ENCODE measurements around the gene FARP2. TPM values are rescaled to one million over a fixed set of nuclear protein-coding genes. Genes with fewer than 3 reads are reported as not detected.

FARP2 gene
- total RNA-seq, 2 experiments from 2014 or later, result 24.0 to 25.4 TPM

DNA sequence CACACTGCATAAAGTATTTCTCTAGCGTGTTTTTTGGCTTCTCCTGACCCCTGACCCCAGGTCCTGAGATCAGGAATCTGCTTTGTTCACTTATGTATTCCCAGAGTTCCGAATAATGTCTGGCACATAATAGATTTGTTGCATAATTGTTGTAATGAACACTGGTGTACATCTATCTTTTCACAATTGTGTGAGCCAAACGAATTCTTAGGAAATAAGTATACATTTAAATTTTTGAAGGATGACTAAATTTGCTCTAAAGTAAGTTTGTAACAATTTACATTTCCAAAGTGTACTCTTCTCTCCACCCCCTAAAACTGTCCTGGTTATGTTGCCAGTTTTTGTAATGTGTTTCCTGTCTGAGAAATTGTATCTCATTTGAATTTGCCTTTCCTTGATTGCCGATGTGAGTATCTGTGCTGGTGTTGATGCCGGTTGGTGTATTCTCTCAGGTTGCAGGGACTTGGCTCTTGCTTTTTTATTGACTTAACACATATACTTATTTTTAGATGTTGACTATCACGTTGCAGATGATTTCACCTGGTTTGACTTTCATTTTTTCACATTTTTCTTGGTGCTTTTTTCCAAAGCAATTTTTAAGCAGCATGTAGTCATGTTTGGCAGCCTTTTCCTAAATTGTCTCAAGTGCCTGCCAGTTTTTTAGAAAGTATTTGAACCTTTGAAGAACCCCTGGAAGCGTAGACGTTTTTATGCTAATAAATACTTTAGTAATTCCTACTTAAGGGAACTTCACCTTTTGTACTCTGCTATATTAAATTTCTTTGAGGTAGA lies 16.1 kb upstream of the FARP2 start:
- H3K27ac Mint-ChIP-seq, result peak overlapping the region; percentile 23

DNA sequence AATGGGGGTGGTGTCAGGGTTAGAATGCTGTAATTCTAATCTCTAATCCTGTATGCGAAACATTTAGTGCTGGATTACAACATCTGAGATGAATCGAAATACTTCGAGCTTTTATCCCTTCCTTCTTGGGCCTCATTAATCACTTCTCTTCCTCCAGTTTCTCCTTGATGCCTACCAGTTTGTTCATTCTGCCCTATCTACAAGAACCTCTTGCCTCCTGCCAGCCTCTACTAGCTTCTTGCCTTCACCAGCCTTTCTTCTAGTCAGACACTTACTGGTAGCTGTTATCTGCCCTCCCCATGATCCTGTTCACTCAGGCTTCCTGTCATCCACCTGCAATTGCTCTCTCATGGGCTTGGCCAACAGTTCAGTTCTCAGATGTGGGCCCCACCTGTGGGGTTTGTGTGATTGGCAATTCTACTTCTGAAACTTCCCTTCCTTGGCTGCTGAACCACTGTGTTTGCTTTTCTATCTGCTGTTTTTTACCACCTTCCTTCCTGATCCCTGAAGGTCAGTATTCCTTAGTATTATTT lies 15.4 kb upstream of the FARP2 start:
- CTCF ChIA-PET, result interaction anchor here (0.6 to 1.7 kb wide), 3 partner anchors 24 to 262 kb away, joined by 3 to 4 read pairs (median 3); no protein-coding TSS in a partner anchor
- DNase-seq (no peak), ATAC-seq (peak; percentile 18)
- Mint-ChIP-seq H3K27me3 (no peaks in the 10 kb centered on the region), H3K4me1 (peaks cover 28% of the 10 kb centered on the region), H3K27ac (peak overlapping the region; percentile 8), H3K9me3 (ENCODE audit: low read depth) (no peaks in the 10 kb centered on the region), H3K4me3 (no peak overlapping the region), H3K36me3 (peaks cover 58% of the 10 kb centered on the region)

More for the DNA sequence above, 16.1 kb upstream of the FARP2 start:
- no peaks in the 10 kb centered on the region for H3K9me3 Mint-ChIP-seq (ENCODE audit: low read depth)
- CTCF ChIA-PET, result interaction anchor here (0.6 to 1.7 kb wide), 3 partner anchors 12 to 83 kb away, joined by 3 to 4 read pairs (median 3); no protein-coding TSS in a partner anchor
- no peaks in the 10 kb centered on the region for H3K27me3 Mint-ChIP-seq
- ATAC-seq (no peak), DNase-seq (no peak)
- H3K36me3 Mint-ChIP-seq, result peaks cover 57% of the 10 kb centered on the region
- H3K4me1 Mint-ChIP-seq, result peaks cover 33% of the 10 kb centered on the region
- H3K4me3 Mint-ChIP-seq, result no peak overlapping the region

DNA sequence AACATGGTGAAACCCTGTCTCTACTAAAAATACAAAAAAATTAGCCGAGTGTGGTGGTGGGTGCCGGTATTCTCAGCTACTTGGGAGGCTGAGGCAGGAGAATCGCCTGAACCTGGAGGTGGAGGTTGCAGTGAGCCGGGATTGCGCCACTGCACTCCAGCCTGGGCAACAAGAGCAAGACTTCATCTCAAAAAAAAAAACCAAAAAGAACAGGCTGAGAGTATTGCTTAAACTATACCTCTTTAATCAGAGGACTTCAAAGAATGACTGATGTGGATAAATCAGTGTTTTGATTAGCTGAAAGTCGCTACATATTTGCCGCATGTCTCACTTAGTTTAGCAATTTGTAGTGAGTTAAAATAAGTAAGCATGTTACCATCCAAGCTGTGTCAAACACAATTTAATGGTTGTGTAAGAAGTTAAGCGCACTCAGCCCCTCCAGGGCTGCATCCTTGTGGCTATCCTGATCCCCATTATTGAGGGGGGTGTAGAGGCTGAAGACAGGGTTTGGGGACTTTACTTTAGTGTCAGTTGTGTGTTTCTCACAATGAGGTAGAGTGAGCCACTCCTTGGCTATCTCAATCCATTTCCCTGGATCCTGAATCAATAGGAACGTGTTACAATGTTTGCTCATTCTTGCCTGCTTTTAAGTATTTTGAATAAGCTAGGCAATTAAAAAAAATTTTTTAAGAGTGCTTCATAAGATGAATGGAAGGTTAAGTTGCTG lies 11.0 kb upstream of the FARP2 start:
- H3K36me3 Mint-ChIP-seq, result peaks cover 58% of the 10 kb centered on the region
- H3K9me3 Mint-ChIP-seq (ENCODE audit: low read depth), result no peaks in the 10 kb centered on the region
- no peak overlapping the region for H3K27ac Mint-ChIP-seq
- CTCF ChIA-PET, result no interaction called here
- H3K27me3 Mint-ChIP-seq, result no peaks in the 10 kb centered on the region
- ATAC-seq (no peak), DNase-seq (no peak)
- peaks cover 12% of the 10 kb centered on the region for H3K4me1 Mint-ChIP-seq
- H3K4me3 Mint-ChIP-seq, result no peak overlapping the region

DNA sequence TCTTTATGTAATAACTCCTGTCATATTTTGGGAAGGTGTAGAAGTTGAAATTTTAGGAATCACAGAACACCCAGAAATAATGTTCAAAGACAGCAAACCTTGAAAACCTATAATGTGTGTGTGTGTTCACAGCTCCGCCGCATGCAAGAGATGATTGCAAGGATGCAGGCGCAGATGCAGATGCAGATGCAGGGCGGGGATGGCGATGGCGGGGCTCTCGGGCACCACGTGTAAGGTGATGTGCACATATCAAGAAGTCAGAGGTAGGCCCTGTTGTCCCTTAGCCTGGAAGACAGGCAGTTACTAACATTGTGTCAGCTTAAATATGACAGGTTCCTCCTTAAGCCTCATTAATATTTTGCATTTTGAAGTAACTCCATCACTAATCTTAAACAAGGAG lies 6.1 kb upstream of the FARP2 start:
- CTCF ChIA-PET, result interaction anchor here (0.8 kb wide), 1 partner anchor 10 kb away, joined by 3 read pairs; no protein-coding TSS in a partner anchor
- Mint-ChIP-seq H3K4me1 (peaks cover 8% of the 10 kb centered on the region), H3K9me3 (ENCODE audit: low read depth) (no peaks in the 10 kb centered on the region), H3K27me3 (no peaks in the 10 kb centered on the region), H3K27ac (no peak overlapping the region), H3K4me3 (no peak overlapping the region), H3K36me3 (peaks cover 59% of the 10 kb centered on the region)
- ATAC-seq (no peak), DNase-seq (no peak)

DNA sequence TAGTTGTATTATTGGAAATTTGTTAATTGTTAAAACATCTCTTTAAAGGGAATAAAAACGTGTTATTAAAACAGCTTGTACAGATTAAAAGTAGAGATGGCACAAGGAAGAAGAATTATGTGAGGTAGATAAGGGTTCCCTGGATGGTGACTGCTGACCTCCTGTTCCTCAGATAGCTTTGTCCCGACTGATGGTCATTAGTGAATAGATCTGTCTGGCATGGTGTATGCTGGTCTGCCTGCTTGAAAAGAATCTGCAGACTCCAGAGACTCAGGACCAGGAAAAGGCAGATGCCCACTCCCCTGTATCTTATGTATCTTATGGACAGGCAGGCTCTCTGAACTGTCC lies 5.6 kb upstream of the FARP2 start:
- H3K27me3 Mint-ChIP-seq, result no peaks in the 10 kb centered on the region
- CTCF ChIA-PET, result interaction anchor here (0.8 kb wide), 1 partner anchor 9 kb away, joined by 3 read pairs; no protein-coding TSS in a partner anchor
- H3K4me3 Mint-ChIP-seq, result no peak overlapping the region
- peaks cover 56% of the 10 kb centered on the region for H3K36me3 Mint-ChIP-seq
- ATAC-seq, result no peak
- H3K4me1 Mint-ChIP-seq, result peaks cover 8% of the 10 kb centered on the region
- DNase-seq, result no peak
- no peaks in the 10 kb centered on the region for H3K9me3 Mint-ChIP-seq (ENCODE audit: low read depth)
- H3K27ac Mint-ChIP-seq, result no peak overlapping the region

DNA sequence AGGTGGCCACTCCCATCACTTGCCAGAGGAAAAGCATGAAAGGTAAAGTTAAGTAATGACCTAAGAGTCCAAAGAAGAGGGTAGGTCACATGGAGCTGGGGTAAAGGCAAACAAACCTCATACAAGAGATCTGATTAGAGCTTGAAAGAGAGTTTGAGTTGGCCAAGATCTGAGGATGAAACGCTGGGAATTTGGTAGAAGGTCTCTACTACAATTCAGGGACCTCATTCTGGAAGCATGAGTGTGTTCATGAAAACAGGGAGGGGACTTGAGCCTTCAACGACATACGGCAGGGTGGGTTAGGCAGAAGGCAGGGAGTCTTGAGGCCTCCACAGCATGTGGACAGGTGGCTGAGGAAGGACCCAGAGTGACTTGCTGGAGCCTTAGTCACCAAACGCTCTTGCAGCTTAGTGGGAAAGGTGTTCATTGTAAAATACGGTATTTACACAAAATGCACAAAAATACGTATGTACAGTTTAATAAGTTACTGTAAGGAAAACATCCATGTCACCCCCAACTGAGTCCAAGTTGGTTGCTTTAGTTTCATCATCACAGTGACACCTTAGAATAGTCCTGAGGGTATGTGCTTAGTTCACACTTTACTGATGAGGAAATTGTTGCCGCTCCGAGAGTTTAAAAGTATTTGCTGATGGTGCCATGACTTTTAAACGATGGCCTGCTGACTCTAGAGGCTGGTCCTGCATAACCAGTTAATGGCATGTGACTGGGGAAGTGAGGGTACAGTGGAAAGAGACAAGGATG lies 5.0 kb upstream of the FARP2 start:
- Mint-ChIP-seq H3K36me3 (peaks cover 52% of the 10 kb centered on the region), H3K27ac (peak overlapping the region; percentile 19), H3K4me1 (peaks cover 8% of the 10 kb centered on the region), H3K4me3 (no peak overlapping the region), H3K9me3 (ENCODE audit: low read depth) (no peaks in the 10 kb centered on the region), H3K27me3 (no peaks in the 10 kb centered on the region)
- CTCF ChIA-PET, result no interaction called here
- ATAC-seq (no peak), DNase-seq (no peak)

DNA sequence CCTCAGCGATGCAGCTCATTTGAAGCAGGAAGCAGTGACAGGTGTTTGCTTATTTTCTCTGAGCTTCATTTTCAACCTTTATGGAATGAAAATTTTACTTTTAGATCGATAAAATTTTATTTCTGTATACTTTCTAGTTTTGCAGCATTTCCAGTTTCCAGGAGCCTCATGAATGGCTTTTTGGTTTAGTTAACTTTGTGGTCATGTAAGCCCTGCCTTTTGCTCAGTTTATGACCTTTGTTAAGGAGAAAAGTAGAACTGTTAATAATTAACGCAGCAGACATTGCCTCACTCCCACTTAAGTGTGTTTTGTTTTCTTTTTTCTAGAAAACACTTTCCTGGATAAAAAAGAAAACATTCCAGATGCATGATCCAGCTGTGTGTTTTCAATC lies 4.4 kb upstream of the FARP2 start:
- CTCF ChIA-PET, result no interaction called here
- Mint-ChIP-seq H3K9me3 (ENCODE audit: low read depth) (no peaks in the 10 kb centered on the region), H3K27ac (peak overlapping the region; percentile 19), H3K36me3 (peaks cover 49% of the 10 kb centered on the region), H3K4me3 (no peak overlapping the region), H3K4me1 (peaks cover 8% of the 10 kb centered on the region), H3K27me3 (no peaks in the 10 kb centered on the region)
- ATAC-seq, result no peak
- no peak for DNase-seq

DNA sequence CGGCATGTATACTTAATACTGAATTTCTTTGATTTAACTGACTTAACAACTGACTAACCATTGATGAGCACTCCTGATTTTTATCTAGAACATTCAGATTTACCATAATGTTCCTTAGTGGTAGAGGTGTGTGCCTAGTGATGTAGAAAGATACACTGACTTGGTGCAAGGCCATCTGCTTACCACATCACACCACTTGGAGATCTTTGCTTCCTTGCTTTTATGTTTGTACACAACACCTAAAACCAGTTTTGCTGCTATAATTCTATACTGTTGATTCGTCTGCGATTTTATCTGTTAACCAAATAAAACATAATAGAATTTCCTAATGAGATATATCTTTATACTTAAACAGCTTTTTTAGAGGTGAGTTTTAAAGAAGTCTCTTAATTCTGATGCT lies 3.9 kb upstream of the FARP2 start:
- ATAC-seq (no peak), DNase-seq (no peak)
- no peak overlapping the region for H3K4me3 Mint-ChIP-seq
- peaks cover 46% of the 10 kb centered on the region for H3K36me3 Mint-ChIP-seq
- no peaks in the 10 kb centered on the region for H3K27me3 Mint-ChIP-seq
- peaks cover 11% of the 10 kb centered on the region for H3K4me1 Mint-ChIP-seq
- H3K9me3 Mint-ChIP-seq (ENCODE audit: low read depth), result no peaks in the 10 kb centered on the region
- CTCF ChIA-PET, result interaction anchor here (0.6 kb wide), 1 partner anchor 13 kb away, joined by 3 read pairs; no protein-coding TSS in a partner anchor
- H3K27ac Mint-ChIP-seq, result peak overlapping the region; percentile 3

DNA sequence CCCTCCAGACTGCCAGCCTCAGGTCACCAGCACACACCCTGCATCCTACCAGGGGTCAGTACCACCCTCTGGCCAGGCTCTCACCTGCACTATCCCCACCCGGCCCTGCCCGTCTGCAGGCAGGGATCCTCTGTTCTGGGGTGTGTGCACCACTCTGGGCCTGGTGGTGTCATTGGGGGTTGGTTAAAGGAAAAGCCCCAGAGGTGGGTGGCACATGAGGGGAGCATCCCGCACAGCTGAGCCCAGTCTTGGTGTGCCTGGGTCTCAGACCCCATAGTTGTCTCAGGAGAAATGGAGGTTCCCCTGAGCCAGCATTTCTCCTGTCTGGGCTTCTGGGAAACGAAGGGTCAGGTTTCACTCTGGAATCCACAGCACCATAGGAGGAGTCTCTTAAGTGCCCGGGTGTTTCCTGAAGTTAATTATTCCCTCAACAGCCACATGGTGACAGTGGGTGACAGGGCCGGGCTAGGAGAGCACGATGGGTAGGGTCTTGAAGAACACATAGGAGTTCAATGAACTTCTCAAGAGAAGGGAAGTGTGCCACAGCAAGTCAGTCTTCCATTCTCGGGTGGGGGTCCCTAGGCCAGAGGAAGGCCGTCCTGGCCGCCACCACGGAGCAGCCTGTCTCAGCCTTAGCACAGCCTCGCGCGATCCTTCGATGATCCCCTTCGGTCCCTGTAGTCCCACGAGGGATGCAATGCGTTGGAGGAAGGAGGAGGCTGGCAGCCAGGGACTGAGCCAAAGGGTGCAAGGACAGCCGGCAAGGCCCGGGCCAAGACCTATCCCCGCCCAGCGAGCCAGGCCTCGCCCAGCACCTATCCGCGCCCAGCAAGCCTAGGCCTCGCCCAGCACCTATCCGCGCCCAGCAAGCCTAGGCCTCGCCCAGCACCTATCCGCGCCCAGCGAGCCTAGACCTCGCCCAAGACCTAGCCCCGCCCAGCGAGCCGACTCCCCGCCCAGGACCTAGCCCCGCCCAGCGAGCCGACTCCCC lies 1.1 kb upstream of the FARP2 start:
- Mint-ChIP-seq H3K27me3 (no peaks in the 10 kb centered on the region), H3K27ac (peak overlapping the region; percentile 45), H3K4me1 (peaks cover 26% of the 10 kb centered on the region), H3K4me3 (no peak overlapping the region), H3K36me3 (peaks cover 34% of the 10 kb centered on the region), H3K9me3 (ENCODE audit: low read depth) (no peaks in the 10 kb centered on the region)
- CTCF ChIA-PET, result no interaction called here
- ATAC-seq (no peak), DNase-seq (peak; percentile 74)

DNA sequence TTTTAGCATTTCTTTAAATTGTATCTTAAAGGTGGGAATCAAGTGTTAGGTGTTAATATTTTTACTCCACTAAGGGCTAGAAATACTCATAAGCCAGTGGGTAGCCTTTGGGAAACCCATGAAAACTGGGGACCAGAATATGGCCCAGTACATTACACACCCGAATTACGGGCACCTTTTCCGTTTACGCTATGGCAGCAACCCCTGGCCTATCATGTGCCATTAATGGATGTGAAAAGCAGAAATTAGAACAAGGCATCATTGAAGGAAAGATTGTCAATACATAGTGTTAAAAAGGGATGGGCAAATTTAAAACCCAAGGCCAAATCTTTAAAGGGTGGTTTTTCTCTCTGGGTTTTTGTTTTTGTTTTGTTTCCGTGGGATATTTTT lies 781 bp downstream of the FARP2 start:
- peaks cover 18% of the 10 kb centered on the region for H3K36me3 Mint-ChIP-seq
- H3K27ac Mint-ChIP-seq, result peak overlapping the region; percentile 76
- H3K9me3 Mint-ChIP-seq (ENCODE audit: low read depth), result no peaks in the 10 kb centered on the region
- CTCF ChIA-PET, result no interaction called here
- H3K4me3 Mint-ChIP-seq, result peak overlapping the region; percentile 74
- peaks cover 22% of the 10 kb centered on the region for H3K4me1 Mint-ChIP-seq
- DNase-seq (no peak), ATAC-seq (no peak)
- H3K27me3 Mint-ChIP-seq, result no peaks in the 10 kb centered on the region

DNA sequence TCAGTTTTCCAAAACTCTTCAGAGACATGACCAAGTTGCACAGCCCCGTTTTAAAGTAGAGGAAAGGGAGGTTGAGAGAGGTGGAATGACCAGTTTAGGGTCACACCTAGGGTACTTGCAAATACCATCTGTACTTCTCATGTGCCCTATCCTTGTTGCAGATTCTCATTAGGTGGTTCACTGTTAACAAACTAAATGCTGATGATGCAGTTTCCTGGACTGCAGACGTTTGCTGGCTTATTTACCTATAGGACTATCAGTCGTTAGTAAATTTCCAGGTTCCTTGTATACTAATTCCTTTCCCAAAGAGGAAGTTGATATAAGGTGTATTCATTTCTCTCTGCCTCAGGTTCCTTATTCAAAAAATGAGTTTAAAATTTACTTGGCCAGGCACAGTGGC lies 1.4 kb downstream of the FARP2 start:
- DNase-seq (no peak), ATAC-seq (no peak)
- no peaks in the 10 kb centered on the region for H3K27me3 Mint-ChIP-seq
- H3K4me3 Mint-ChIP-seq, result peak overlapping the region; percentile 74
- H3K4me1 Mint-ChIP-seq, result peaks cover 18% of the 10 kb centered on the region
- H3K9me3 Mint-ChIP-seq (ENCODE audit: low read depth), result no peaks in the 10 kb centered on the region
- H3K36me3 Mint-ChIP-seq, result peaks cover 14% of the 10 kb centered on the region
- H3K27ac Mint-ChIP-seq, result no peak overlapping the region
- CTCF ChIA-PET, result no interaction called here

DNA sequence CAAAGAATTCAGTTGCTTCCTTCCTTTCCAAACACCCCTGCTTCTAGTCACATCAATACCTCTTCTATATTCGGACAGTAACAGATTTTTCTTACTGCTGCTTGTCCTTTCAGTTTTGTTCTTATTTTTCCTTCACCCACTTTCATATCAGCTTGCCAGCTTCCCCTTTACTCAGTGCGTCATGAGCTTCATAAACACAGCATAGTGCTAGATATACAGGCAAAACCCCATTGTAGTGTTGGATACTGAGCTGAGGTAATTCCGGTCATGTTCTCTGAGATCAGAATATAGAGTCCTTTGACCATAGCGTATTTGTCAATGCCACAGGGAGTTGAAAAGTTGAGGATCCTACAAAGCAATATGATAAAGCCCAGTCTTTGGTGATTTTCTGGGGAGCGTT lies 2.4 kb downstream of the FARP2 start:
- H3K9me3 Mint-ChIP-seq (ENCODE audit: low read depth), result no peaks in the 10 kb centered on the region
- CTCF ChIA-PET, result interaction anchor here (0.7 to 1.5 kb wide), 2 partner anchors 8 to 34 kb away, joined by 3 to 4 read pairs; no protein-coding TSS in a partner anchor
- peak overlapping the region; percentile 29 for H3K4me3 Mint-ChIP-seq
- no peak overlapping the region for H3K27ac Mint-ChIP-seq
- no peak for DNase-seq
- H3K4me1 Mint-ChIP-seq, result peaks cover 18% of the 10 kb centered on the region
- H3K27me3 Mint-ChIP-seq, result no peaks in the 10 kb centered on the region
- peaks cover 9% of the 10 kb centered on the region for H3K36me3 Mint-ChIP-seq
- ATAC-seq, result no peak
